H1 (cell line): Measurements from ENCODE around the gene CXCL11. TPM values are rescaled to one million over a fixed set of nuclear protein-coding genes. Genes with fewer than 3 reads are reported as not detected.
A peak's percentile ranks its signal among the peaks of the same experiment; 100 is the strongest.

ENCODE experiments used
- CTCF ChIA-PET: fragments of 300-600 bp; sonication (Branson Sonifier 250); formaldehyde crosslinking; loops from one replicate; lab custom pipeline; 2021; ENCODE audit not compliant: partially characterized antibody; lab: Charles Lee
- POLR2A ChIA-PET: fragments of 300-600 bp; sonication (Branson Sonifier 250); formaldehyde crosslinking; loops from one replicate; lab custom pipeline; 2021; ENCODE audit warnings: inconsistent platforms; ENCODE audit not compliant: partially characterized antibody; lab: Charles Lee
- DNase-seq, 2 experiments: peaks; one replicate each; pipeline versions ENCODE4 v3.0.0 to v3.0.0-alpha.2; 2010 to 2022; ENCODE audit warnings: low spot score in 2 of 2, low read depth in 1 of 2, mixed read lengths in 1 of 2
- FAIRE-seq: peaks from 2 replicates; lab custom pipeline; 2011; peaks lifted over from hg19 to GRCh38; lab: Jason Lieb, UNC
- H2AFZ ChIP-seq: 2 replicates; pipeline ENCODE4 v1.8.1; 2012; ENCODE audit warnings: low read length, inconsistent platforms
- H2AK5ac ChIP-seq: 2 replicates; pipeline ENCODE4 v1.6.1; 2013; ENCODE audit warnings: low read depth, low read length
- H2BK120ac ChIP-seq: replicated peaks from 2 replicates; pipeline ENCODE3; 2013; ENCODE audit warnings: low read depth, low read length, inconsistent platforms
- H2BK12ac ChIP-seq: 2 replicates; pipeline ENCODE4 v1.6.1; 2013; ENCODE audit warnings: low read depth, low read length
- H2BK15ac ChIP-seq: 2 replicates; pipeline ENCODE4 v1.6.1; 2013; ENCODE audit warnings: low read length
- H2BK20ac ChIP-seq: 2 replicates; pipeline ENCODE4 v1.6.1; 2013; ENCODE audit warnings: low read length
- H2BK5ac ChIP-seq: 2 replicates; pipeline ENCODE4 v1.6.1; 2013; ENCODE audit warnings: low read depth, low read length
- H3K14ac ChIP-seq: 2 replicates; pipeline ENCODE4 v1.6.1; 2013; ENCODE audit warnings: inconsistent platforms; ENCODE audit not compliant: insufficient read length
- H3K18ac ChIP-seq: 2 replicates; pipeline ENCODE4 v1.6.1; 2013; ENCODE audit warnings: low read length; ENCODE audit errors: extremely low read depth
- H3K23ac ChIP-seq: 2 replicates; pipeline ENCODE4 v1.6.1; 2013; ENCODE audit warnings: inconsistent platforms; ENCODE audit not compliant: insufficient read length
- H3K23me2 ChIP-seq: 2 replicates; pipeline ENCODE4 v1.6.1; 2013; ENCODE audit warnings: low read depth, low read length
- H3K27ac ChIP-seq: 2 replicates; pipeline ENCODE4 v1.6.1; 2011; ENCODE audit warnings: low read depth, low read length, inconsistent platforms
- H3K27me3 ChIP-seq, 4 experiments: replicated peaks in 1 of 4; 1 replicate in 1 of 4; 2 replicates in 3 of 4; pipeline versions ENCODE4 v1.6.1 to v1.8.1; 2011 to 2013; ENCODE audit warnings: low read length in 3 of 4, mild to moderate bottlenecking in 3 of 4, inconsistent platforms in 2 of 4, mixed read lengths in 2 of 4, moderate library complexity in 1 of 4; ENCODE audit not compliant: control insufficient read depth in 3 of 4, insufficient read depth in 3 of 4; ENCODE audit errors: extremely low read depth in 1 of 4
- H3K36me3 ChIP-seq, 4 experiments: 2 replicates each; pipeline versions ENCODE4 v1.6.1 to v1.8.1; 2011 to 2013; ENCODE audit warnings: mild to moderate bottlenecking in 4 of 4, low read length in 3 of 4, moderate library complexity in 2 of 4, control low read depth in 1 of 4, inconsistent platforms in 1 of 4; ENCODE audit not compliant: insufficient read depth in 4 of 4, control insufficient read depth in 2 of 4
- H3K4ac ChIP-seq: replicated peaks from 2 replicates; pipeline ENCODE3; 2013; ENCODE audit warnings: low read length, low read depth, mixed read lengths, inconsistent platforms; ENCODE audit not compliant: insufficient read length
- H3K4me1 ChIP-seq, 4 experiments: replicated peaks in 1 of 4; 1 replicate in 1 of 4; 2 replicates in 3 of 4; pipeline versions ENCODE4 v1.6.1 to v1.8.1; 2011 to 2013; ENCODE audit warnings: low read length in 3 of 4, inconsistent platforms in 2 of 4, mixed read lengths in 1 of 4; ENCODE audit not compliant: insufficient read depth in 4 of 4, control insufficient read depth in 3 of 4
- H3K4me2 ChIP-seq, 2 experiments: 2 replicates each; pipeline versions ENCODE4 v1.6.1 to v1.8.1; 2011 to 2013; ENCODE audit warnings: low read depth in 2 of 2, low read length in 2 of 2, control low read depth in 1 of 2, inconsistent platforms in 1 of 2, mild to moderate bottlenecking in 1 of 2; ENCODE audit not compliant: insufficient read depth in 1 of 2
- H3K4me3 ChIP-seq, 4 experiments: fragments of 200-600, 300-600 bp in 1 of 4; sonication (generic), shearing (Covaris generic), sonication (Bioruptor Twin) in 1 of 4; 2 replicates each; pipeline versions ENCODE4 v1.5.1 to v1.8.1; 2011 to 2016; ENCODE audit warnings: low read length in 4 of 4, low read depth in 3 of 4, control low read depth in 2 of 4, inconsistent platforms in 2 of 4, mild to moderate bottlenecking in 2 of 4, mixed read lengths in 1 of 4, moderate library complexity in 1 of 4; ENCODE audit not compliant: insufficient read depth in 2 of 4; ENCODE audit errors: extremely low read depth in 1 of 4
- H3K56ac ChIP-seq: replicated peaks from 2 replicates; pipeline ENCODE3; 2013; ENCODE audit warnings: low read depth, mild to moderate bottlenecking, mixed read lengths, low read length, inconsistent platforms; ENCODE audit not compliant: insufficient read length
- H3K79me1 ChIP-seq: 2 replicates; pipeline ENCODE4 v1.6.1; 2013; ENCODE audit warnings: low read depth, low read length, control low read depth
- H3K79me2 ChIP-seq, 2 experiments: 2 replicates each; pipeline versions ENCODE4 v1.6.1 to v1.8.1; 2012 to 2013; ENCODE audit warnings: low read length in 2 of 2, mild to moderate bottlenecking in 2 of 2, inconsistent platforms in 1 of 2; ENCODE audit not compliant: insufficient read depth in 2 of 2, control insufficient read depth in 1 of 2
- H3K9ac ChIP-seq, 4 experiments: replicated peaks in 1 of 4; 1 replicate in 1 of 4; 2 replicates in 3 of 4; pipeline versions ENCODE4 v1.6.1 to v1.8.1; 2011 to 2013; ENCODE audit warnings: low read depth in 3 of 4, low read length in 3 of 4, control low read depth in 2 of 4, mild to moderate bottlenecking in 2 of 4, moderate library complexity in 2 of 4, inconsistent platforms in 1 of 4; ENCODE audit errors: extremely low read depth in 1 of 4
- H3K9me3 ChIP-seq, 2 experiments: 2 replicates each; pipeline versions ENCODE4 v1.6.1 to v1.8.1; 2012 to 2013; ENCODE audit warnings: mild to moderate bottlenecking in 2 of 2, moderate library complexity in 2 of 2, control low read depth in 1 of 2, inconsistent platforms in 1 of 2, low read depth in 1 of 2, low read length in 1 of 2, mixed read lengths in 1 of 2; ENCODE audit not compliant: insufficient read depth in 2 of 2
- H4K20me1 ChIP-seq, 2 experiments: replicated peaks in 1 of 2; 2 replicates each; pipeline versions ENCODE3 to v1.8.1; 2011 to 2013; ENCODE audit warnings: inconsistent platforms in 2 of 2, low read length in 2 of 2, mild to moderate bottlenecking in 1 of 2; ENCODE audit not compliant: insufficient read depth in 2 of 2, control insufficient read depth in 1 of 2
- H4K5ac ChIP-seq: 2 replicates; pipeline ENCODE4 v1.6.1; 2013; ENCODE audit warnings: low read length, low read depth, mixed read lengths, inconsistent platforms; ENCODE audit not compliant: insufficient read length
- H4K8ac ChIP-seq: 2 replicates; pipeline ENCODE4 v1.8.0; 2013; ENCODE audit warnings: mild to moderate bottlenecking, moderate library complexity, low read length, inconsistent platforms; ENCODE audit not compliant: insufficient read depth; ENCODE audit errors: extremely low read depth
- H4K91ac ChIP-seq: replicated peaks from 2 replicates; pipeline ENCODE3; 2013; ENCODE audit warnings: low read length, mixed read lengths, inconsistent platforms; ENCODE audit not compliant: insufficient read length
- FOSL1 ChIP-seq: IDR thresholded peaks from 2 replicates; pipeline ENCODE4 v1.6.1; 2011; ENCODE audit warnings: mild to moderate bottlenecking, low read depth, low read length, moderate library complexity; ENCODE audit not compliant: insufficient read depth
- GTF2F1 ChIP-seq: IDR thresholded peaks from 2 replicates; pipeline ENCODE4 v1.6.1; 2012; ENCODE audit warnings: low read depth, low read length, improper control_type of control experiment, borderline replicate concordance
- HDAC6 ChIP-seq: IDR thresholded peaks from one replicate; pipeline ENCODE4 v1.7.1; 2012; ENCODE audit warnings: low read depth, mild to moderate bottlenecking, inconsistent platforms, low read length, moderate library complexity
- RAD21 ChIP-seq, 2 experiments: IDR thresholded peaks in 1 of 2; conservative IDR thresholded peaks in 1 of 2; 2 replicates each; pipeline ENCODE4 v1.6.1; 2011; ENCODE audit warnings: low read depth in 2 of 2, low read length in 2 of 2, improper control_type of control experiment in 1 of 2, inconsistent platforms in 1 of 2, mild to moderate bottlenecking in 1 of 2, moderate library complexity in 1 of 2
- SP1 ChIP-seq: IDR thresholded peaks from 2 replicates; pipeline ENCODE4 v1.6.1; 2011; ENCODE audit warnings: low read depth, low read length
- TAF7 ChIP-seq: optimal IDR thresholded peaks from 2 replicates; pipeline ENCODE3; 2011; ENCODE audit warnings: low read depth, mild to moderate bottlenecking, inconsistent platforms, low read length, moderate library complexity, borderline replicate concordance
- TCF12 ChIP-seq: IDR thresholded peaks from 2 replicates; pipeline ENCODE4 v1.6.1; 2011; ENCODE audit warnings: low read depth, mild to moderate bottlenecking, low read length
- WGBS, 2 experiments: shearing (Covaris generic) in 1 of 2; methylation state at CpG; one replicate each; pipeline versions ENCODE4 v1.1.6 to v1.1.7; 2013 to 2015; ENCODE audit warnings: low lambda C conversion rate in 2 of 2, mixed read lengths in 2 of 2, inconsistent platforms in 1 of 2, low coverage in 1 of 2, missing lambda C conversion rate in 1 of 2; ENCODE audit not compliant: insufficient replicate concordance in 2 of 2, insufficient coverage in 1 of 2, insufficient read length in 1 of 2; ENCODE audit errors: extremely low coverage in 1 of 2, missing lambda C conversion rate in 1 of 2; 5-methylcytosine and 5-hydroxymethylcytosine counted together
- polyA plus RNA-seq, 7 experiments: library from polyadenylated mRNA; depleted of rRNA in 3 of 7; stranded (reverse) in 5 of 7; unstranded in 2 of 7; fragments of >200 nt in 5 of 7; fragments of 200-250 nt in 2 of 7; gene quantifications; 1 replicate in 5 of 7; 2 replicates in 1 of 7; 4 replicates in 1 of 7; pipeline versions ENCODE4 v1.2.1 to v1.2.3, GENCODE V29; 2011 to 2013; ENCODE audit warnings: missing spikeins in 2 of 7, mixed read lengths in 2 of 7
- total RNA-seq: library from RNA; stranded (reverse); fragmentation: NEBNext Ultra II Directional; extraction: Animal tissue kit (Norgen Biotek cat#: 25700); gene quantifications from 2 replicates; pipeline ENCODE4 v1.2.1, GENCODE V29; 2021
- TF ChIP-seq, protein P1 (sequence below), 3 experiments: IDR thresholded peaks; 1 replicate in 2 of 3; 2 replicates in 1 of 3; pipeline versions ENCODE4 v1.5.1 to v1.6.1; 2011; ENCODE audit warnings: low read length in 3 of 3, mild to moderate bottlenecking in 3 of 3, inconsistent platforms in 2 of 3, low read depth in 1 of 3, moderate library complexity in 1 of 3; ENCODE audit not compliant: insufficient read depth in 1 of 3; ENCODE audit errors: control extremely low read depth in 1 of 3
- TF ChIP-seq, protein P2 (sequence below): IDR thresholded peaks from 2 replicates; pipeline ENCODE4 v1.6.1; 2012; ENCODE audit warnings: inconsistent platforms

Gene CXCL11
- total and polyA plus RNA-seq, 2 of the 8 experiments (the other 6 are each of a cell fraction or from before 2014, with no cell fraction given): 0.18 TPM; not detected in 1

DNA sequence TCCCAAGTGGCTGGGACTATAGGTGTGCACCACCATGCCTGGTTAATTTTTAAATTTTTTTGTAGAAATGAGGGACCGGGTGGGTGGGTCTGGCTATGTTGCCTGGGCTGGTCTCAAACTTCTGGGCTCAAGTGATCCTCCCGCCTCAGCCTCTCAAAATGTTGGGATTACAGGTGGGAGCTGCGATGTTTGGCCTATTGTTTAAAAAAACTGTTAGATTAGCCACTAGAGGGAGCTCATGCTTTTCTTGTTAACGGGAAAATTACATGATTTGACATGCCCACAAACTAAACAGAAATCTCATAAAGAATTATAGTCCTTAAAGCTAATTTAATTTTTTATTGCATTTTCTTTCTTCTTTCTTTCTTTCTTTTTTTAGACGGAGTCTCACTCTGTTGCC lies 40.1 kb downstream of the CXCL11 start:
- Histone ChIP-seq H3K56ac (no peak overlapping the region), H4K91ac (no peak overlapping the region), H2BK120ac (no peak overlapping the region), H2BK5ac (no peak overlapping the region), H3K4ac (no peak overlapping the region), H3K4me3 (no peak overlapping the region), H3K14ac (no peak overlapping the region), H3K4me2 (no peak overlapping the region), H2BK20ac (no peak overlapping the region), H2BK15ac (no peak overlapping the region), H3K27ac (no peak overlapping the region), H4K8ac (no peak overlapping the region), H3K36me3 (no peaks in the 10 kb centered on the region), H3K9ac (no peak overlapping the region), H3K23ac (no peak overlapping the region), H3K18ac (no peak overlapping the region), H2AK5ac (no peak overlapping the region), H2AFZ (no peak overlapping the region), H3K9me3 (no peaks in the 10 kb centered on the region), H3K27me3 (no peaks in the 10 kb centered on the region), H2BK12ac (no peak overlapping the region), H3K4me1 (no peaks in the 10 kb centered on the region; a peak in 1 of 7 replicates), H4K5ac (no peak overlapping the region), H3K79me2 (peaks cover 0 to under 1% of the 10 kb centered on the region in 2 experiments; a peak in 1 of 4 replicates), H3K23me2 (no peaks in the 10 kb centered on the region), H4K20me1 (no peaks in the 10 kb centered on the region), H3K79me1 (no peaks in the 10 kb centered on the region)
- TF ChIP-seq TAF7 (no peak), SP1 (no peak), HDAC6 (no peak), FOSL1 (no peak), GTF2F1 (no peak), RAD21 (IDR thresholded peaks at IDR 0.05 in 1 of 2, conservative IDR thresholded peaks at IDR 0.05 in 1 of 2; ENCODE audit: low read depth in 2 of 2, low read length in 2 of 2) (peak; percentile 69 to 77), TCF12 (no peak)
- TF ChIP-seq, protein P1, sequence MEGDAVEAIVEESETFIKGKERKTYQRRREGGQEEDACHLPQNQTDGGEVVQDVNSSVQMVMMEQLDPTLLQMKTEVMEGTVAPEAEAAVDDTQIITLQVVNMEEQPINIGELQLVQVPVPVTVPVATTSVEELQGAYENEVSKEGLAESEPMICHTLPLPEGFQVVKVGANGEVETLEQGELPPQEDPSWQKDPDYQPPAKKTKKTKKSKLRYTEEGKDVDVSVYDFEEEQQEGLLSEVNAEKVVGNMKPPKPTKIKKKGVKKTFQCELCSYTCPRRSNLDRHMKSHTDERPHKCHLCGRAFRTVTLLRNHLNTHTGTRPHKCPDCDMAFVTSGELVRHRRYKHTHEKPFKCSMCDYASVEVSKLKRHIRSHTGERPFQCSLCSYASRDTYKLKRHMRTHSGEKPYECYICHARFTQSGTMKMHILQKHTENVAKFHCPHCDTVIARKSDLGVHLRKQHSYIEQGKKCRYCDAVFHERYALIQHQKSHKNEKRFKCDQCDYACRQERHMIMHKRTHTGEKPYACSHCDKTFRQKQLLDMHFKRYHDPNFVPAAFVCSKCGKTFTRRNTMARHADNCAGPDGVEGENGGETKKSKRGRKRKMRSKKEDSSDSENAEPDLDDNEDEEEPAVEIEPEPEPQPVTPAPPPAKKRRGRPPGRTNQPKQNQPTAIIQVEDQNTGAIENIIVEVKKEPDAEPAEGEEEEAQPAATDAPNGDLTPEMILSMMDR (IDR thresholded peaks at IDR 0.05; ENCODE audit: control extremely low read depth in 1 of 3, insufficient read depth in 1 of 3, low read depth in 1 of 3, low read length in 3 of 3): peak in 2 of 3 experiments; percentile 44 to 54; a peak in 3 of 4 replicates
- TF ChIP-seq, protein P2, sequence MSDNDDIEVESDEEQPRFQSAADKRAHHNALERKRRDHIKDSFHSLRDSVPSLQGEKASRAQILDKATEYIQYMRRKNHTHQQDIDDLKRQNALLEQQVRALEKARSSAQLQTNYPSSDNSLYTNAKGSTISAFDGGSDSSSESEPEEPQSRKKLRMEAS: no peak
- WGBS, 2 experiments: 26% methylated on average over 5 of the region's 5 CpGs; no CpG with 5 or more reads in 1 of the 2 experiments
- POLR2A ChIA-PET: interaction anchor here (0.8 to 1.9 kb wide), 4 partner anchors 10 to 152 kb away, joined by 4 to 5 read pairs (median 4); partner anchors contain the start of gene NUP54
- peak; percentile 72 for FAIRE-seq
- no peak for DNase-seq
- CTCF ChIA-PET: interaction anchor here (0.8 to 7.2 kb wide), 39 partner anchors 9 to 184 kb away, joined by 3 to 89 read pairs (median 6); partner anchors contain the start of genes ART3 and CXCL11
